ENCODE measurements around the gene RBBP5. TPM values are rescaled to one million over a fixed set of nuclear protein-coding genes. Genes with fewer than 3 reads are reported as not detected.

RBBP5 gene
- polyA plus RNA-seq, 3 donors, result 4.9 to 10.2 (median 8.1) TPM

GRCh38 chr1:205068457-205069040 is 53.2 kb downstream of the RBBP5 start:
- no peaks in the 10 kb centered on the region for H3K9me3 ChIP-seq (replicated peaks in 1 of 2; ENCODE audit: control insufficient read depth in 1 of 2, insufficient read depth in 1 of 2, low read length in 2 of 2)
- H3K4me1 ChIP-seq (ENCODE audit: control insufficient read depth in 1 of 2, insufficient read depth in 2 of 2, low read length in 2 of 2), result no peaks in the 10 kb centered on the region
- H4K20me1 ChIP-seq (ENCODE audit: insufficient read depth, low read length), result no peaks in the 10 kb centered on the region
- no peak overlapping the region for H3K9ac ChIP-seq (ENCODE audit: insufficient read depth, low read length, poor library complexity, severe bottlenecking)
- no peak for DNase-seq
- Mint-ChIP-seq H3K4me1 (no peaks in the 10 kb centered on the region), H3K27ac (no peak overlapping the region), H3K27me3 (ENCODE audit: low read depth in 3 of 3) (peaks cover 0 to 3% (median 0%) of the 10 kb centered on the region in 3 donors), H3K36me3 (no peaks in the 10 kb centered on the region), H3K4me3 (no peak overlapping the region), H3K9me3 (no peaks in the 10 kb centered on the region)
- no peak overlapping the region for H3K4me2 ChIP-seq (replicated peaks; ENCODE audit: extremely low read depth, low read length, poor library complexity, severe bottlenecking)
- H3K27ac ChIP-seq (ENCODE audit: low read depth in 1 of 2, low read length in 2 of 2), result no peak overlapping the region
- TF ChIP-seq CTCF (IDR thresholded peaks at IDR 0.05), result no peak
- no peaks in the 10 kb centered on the region for H3K79me2 ChIP-seq (ENCODE audit: insufficient read depth, low read length)
- H3K4me3 ChIP-seq (replicated peaks in 1 of 3; ENCODE audit: low read depth in 2 of 3, low read length in 3 of 3), result no peak overlapping the region
- no peak overlapping the region for H2AFZ ChIP-seq (ENCODE audit: insufficient read depth, low read depth, low read length, poor library complexity, severe bottlenecking)
- intact Hi-C loops (cut with micrococcal nuclease), result no loop called here
- WGBS (ENCODE audit: insufficient coverage), result 100% methylated on average over 1 of the region's 2 CpGs
- no peaks in the 10 kb centered on the region for H3K36me3 ChIP-seq (replicated peaks in 1 of 2; ENCODE audit: control insufficient read depth in 1 of 2, insufficient read depth in 2 of 2, low read length in 2 of 2)
- no peaks in the 10 kb centered on the region for H3K27me3 ChIP-seq (ENCODE audit: control insufficient read depth in 2 of 2, insufficient read depth in 2 of 2, low read length in 2 of 2)

GRCh38 chr1:205068001-205068400 is 53.8 kb downstream of the RBBP5 start:
- H3K27ac ChIP-seq (ENCODE audit: low read depth in 1 of 2, low read length in 2 of 2), result no peak overlapping the region
- H3K4me3 ChIP-seq (replicated peaks in 1 of 3; ENCODE audit: low read depth in 2 of 3, low read length in 3 of 3), result no peak overlapping the region
- H3K4me1 ChIP-seq (ENCODE audit: control insufficient read depth in 1 of 2, insufficient read depth in 2 of 2, low read length in 2 of 2), result no peaks in the 10 kb centered on the region
- DNase-seq, result no peak
- no peak overlapping the region for H2AFZ ChIP-seq (ENCODE audit: insufficient read depth, low read depth, low read length, poor library complexity, severe bottlenecking)
- H3K4me3 Mint-ChIP-seq, result no peak overlapping the region
- intact Hi-C loops (cut with micrococcal nuclease), result no loop called here
- H3K36me3 Mint-ChIP-seq, result no peaks in the 10 kb centered on the region
- no peaks in the 10 kb centered on the region for H3K27me3 ChIP-seq (ENCODE audit: control insufficient read depth in 2 of 2, insufficient read depth in 2 of 2, low read length in 2 of 2)
- H4K20me1 ChIP-seq (ENCODE audit: insufficient read depth, low read length), result no peaks in the 10 kb centered on the region
- H3K27ac Mint-ChIP-seq, result no peak overlapping the region
- H3K9me3 ChIP-seq (replicated peaks in 1 of 2; ENCODE audit: control insufficient read depth in 1 of 2, insufficient read depth in 1 of 2, low read length in 2 of 2), result no peaks in the 10 kb centered on the region
- H3K36me3 ChIP-seq (replicated peaks in 1 of 2; ENCODE audit: control insufficient read depth in 1 of 2, insufficient read depth in 2 of 2, low read length in 2 of 2), result no peaks in the 10 kb centered on the region
- H3K4me1 Mint-ChIP-seq, result no peaks in the 10 kb centered on the region
- no CpG with 5 or more reads among the region's 4 CpGs for WGBS (ENCODE audit: insufficient coverage)
- no peak for TF ChIP-seq CTCF (IDR thresholded peaks at IDR 0.05)
- H3K27me3 Mint-ChIP-seq (ENCODE audit: low read depth in 3 of 3), result peaks cover 0 to 3% (median 0%) of the 10 kb centered on the region in 3 donors
- H3K9ac ChIP-seq (ENCODE audit: insufficient read depth, low read length, poor library complexity, severe bottlenecking), result no peak overlapping the region
- H3K9me3 Mint-ChIP-seq, result no peaks in the 10 kb centered on the region
- no peaks in the 10 kb centered on the region for H3K79me2 ChIP-seq (ENCODE audit: insufficient read depth, low read length)
- H3K4me2 ChIP-seq (replicated peaks; ENCODE audit: extremely low read depth, low read length, poor library complexity, severe bottlenecking), result no peak overlapping the region

Data from CD14-positive monocyte (primary cell).